C4-2B (cell line): ENCODE data around the gene TEX14.

Experiments
- CTCF ChIP-seq: fragments of 450-650 bp; conservative IDR thresholded peaks from 2 replicates; pipeline ENCODE4 v1.5.1; 2017; ENCODE audit warnings: mild to moderate bottlenecking
- ZFX ChIP-seq: fragments of 450-650 bp; IDR thresholded peaks from 2 replicates; pipeline ENCODE4 v1.6.1; 2017

- TF ChIP-seq CTCF (no peak), ZFX (no peak)
These were observed 155.3 kb downstream of the TEX14 start for GRCh38 chr17:58536542-58536941.
